Measurements from ENCODE around the gene PIK3CG.

PIK3CG gene

DNA sequence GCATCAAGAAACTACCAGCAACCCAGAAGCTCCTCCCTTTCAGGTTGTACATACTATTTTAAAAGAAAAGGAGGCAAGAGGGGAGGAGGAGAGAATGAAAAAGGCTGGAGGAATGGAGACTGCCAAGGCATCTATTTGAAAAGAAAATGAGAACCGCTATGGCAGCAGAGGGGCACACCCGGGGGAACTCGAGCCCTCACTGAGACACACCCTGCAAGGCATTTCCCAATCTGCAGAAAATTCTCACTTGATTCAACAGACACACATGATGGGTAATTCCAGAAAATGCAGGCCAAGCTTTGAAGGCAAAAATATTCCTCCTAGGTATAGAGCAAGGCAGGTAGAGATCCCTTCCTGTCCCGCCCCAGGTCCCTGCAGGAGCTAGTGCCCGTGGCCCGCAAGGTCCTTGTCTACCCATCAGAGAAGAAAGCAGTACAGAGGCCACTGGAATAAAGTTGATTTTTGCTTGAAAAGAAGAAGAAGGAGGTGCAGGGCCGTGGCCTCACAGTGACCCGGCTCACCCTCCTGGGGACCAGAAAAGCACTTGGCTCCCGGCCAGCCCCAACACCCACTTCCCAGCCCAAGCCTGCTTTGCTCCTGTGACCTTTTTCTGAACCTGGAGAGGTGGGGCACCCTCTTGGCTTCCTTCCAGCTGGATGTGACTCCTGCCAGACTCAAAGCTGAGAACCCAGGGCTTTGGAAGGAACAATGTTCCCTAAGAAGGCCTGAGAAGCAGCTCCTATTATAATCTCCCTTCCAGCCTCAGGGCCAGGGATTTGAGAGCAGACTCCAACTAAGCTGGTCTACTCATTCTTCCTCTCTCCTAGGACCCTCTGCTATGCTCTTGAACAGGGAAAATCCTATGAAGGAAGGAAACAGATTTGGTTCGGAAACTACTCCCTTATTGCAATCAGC lies 6.2 kb upstream of the PIK3CG start:
- no peak for DNase-seq

GRCh38 chr7:106862317-106863089 lies 2.6 kb upstream of the PIK3CG start:
- no peak for DNase-seq

DNA sequence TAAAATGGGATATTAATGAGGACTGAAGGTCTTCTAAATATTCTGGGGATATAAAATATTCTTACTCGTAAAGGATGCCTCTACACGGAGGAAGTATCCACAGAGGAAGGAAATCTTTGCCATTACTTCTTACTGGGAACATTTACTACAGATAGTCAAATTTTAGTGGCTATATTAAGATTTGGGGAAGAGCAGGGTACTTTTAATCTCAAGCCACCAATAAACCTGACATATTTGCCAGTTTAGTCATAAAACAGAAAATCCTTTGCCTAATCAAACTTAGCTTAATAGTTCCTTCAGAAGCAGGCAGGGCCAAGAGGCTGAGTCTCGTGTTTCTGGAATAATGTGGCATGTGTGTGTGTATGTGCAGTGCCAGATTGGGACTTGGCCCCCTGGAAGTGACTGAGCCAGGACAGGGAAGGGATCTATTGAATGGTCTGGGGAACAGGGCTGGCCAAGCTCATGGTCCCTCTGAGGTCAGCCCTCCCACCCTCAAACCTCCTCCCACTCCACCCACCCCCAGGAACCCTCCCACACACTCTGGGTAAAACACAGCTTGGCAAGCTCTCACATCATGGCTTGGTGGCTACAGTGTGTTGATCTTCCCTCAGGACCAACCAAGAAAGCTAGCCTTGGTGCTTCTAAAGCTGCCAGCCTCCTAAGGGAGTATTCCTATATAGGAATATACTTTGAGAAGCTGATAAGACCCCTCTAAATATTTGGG lies 1.6 kb upstream of the PIK3CG start:
- DNase-seq: no peak

- DNase-seq: peak in 2 of 5 experiments; percentile 10 to 71
These were observed 592 bp upstream of the PIK3CG start for GRCh38 chr7:106864298-106865081.

DNA sequence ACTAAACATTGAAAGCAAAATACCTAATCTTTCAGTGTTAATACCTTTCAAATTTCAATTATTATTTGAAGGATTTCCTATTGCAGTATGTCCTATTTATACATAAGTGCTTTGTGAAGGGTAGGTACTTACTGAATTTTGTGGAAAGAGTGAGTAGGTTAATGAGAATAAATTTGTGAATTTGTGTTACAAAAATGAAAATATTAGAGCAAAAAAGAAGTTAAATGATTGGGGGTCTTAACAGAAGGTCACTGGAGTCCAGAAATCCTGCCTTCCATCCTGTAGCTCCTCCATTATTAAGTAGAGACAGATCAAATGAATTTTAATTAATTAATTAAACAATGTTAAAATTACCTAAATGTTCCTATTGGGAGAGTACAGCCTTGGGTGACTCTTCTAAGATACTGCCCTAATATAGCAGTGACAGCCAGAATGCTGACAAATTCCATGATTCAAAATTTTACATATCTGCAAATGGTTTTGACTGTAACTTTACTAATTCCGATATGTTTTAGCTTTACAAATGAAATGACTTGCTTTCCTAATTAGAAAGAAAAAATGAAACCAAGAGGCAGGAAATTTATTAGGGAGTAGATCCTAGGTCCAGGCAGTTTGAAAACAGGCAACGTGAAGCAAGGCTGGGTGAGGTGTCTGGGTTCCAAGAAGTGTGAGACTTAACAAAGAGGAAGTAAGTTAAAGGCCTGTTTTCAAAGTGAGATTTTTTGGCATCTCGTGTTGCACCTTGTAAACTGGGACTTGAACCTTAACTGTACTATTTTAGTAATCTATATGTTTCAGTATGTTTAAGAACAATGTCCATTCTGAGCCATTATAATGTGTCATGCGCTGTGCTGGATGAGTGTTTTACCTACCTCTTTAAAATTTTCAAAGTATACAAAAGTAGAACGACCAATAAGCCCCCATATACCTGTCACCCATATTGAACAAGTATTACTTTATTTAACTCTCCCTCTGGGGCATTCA lies 1.5 kb downstream of the PIK3CG start:
- DNase-seq: peak in 2 of 5 experiments; percentile 17 to 46

DNA sequence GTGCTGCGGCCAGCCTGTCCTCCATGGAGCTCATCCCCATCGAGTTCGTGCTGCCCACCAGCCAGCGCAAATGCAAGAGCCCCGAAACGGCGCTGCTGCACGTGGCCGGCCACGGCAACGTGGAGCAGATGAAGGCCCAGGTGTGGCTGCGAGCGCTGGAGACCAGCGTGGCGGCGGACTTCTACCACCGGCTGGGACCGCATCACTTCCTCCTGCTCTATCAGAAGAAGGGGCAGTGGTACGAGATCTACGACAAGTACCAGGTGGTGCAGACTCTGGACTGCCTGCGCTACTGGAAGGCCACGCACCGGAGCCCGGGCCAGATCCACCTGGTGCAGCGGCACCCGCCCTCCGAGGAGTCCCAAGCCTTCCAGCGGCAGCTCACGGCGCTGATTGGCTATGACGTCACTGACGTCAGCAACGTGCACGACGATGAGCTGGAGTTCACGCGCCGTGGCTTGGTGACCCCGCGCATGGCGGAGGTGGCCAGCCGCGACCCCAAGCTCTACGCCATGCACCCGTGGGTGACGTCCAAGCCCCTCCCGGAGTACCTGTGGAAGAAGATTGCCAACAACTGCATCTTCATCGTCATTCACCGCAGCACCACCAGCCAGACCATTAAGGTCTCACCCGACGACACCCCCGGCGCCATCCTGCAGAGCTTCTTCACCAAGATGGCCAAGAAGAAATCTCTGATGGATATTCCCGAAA lies 2.7 kb downstream of the PIK3CG start:
- DNase-seq: no peak

DNA sequence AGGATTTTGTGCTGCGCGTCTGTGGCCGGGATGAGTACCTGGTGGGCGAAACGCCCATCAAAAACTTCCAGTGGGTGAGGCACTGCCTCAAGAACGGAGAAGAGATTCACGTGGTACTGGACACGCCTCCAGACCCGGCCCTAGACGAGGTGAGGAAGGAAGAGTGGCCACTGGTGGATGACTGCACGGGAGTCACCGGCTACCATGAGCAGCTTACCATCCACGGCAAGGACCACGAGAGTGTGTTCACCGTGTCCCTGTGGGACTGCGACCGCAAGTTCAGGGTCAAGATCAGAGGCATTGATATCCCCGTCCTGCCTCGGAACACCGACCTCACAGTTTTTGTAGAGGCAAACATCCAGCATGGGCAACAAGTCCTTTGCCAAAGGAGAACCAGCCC lies 3.3 kb downstream of the PIK3CG start:
- no peak for DNase-seq

DNA sequence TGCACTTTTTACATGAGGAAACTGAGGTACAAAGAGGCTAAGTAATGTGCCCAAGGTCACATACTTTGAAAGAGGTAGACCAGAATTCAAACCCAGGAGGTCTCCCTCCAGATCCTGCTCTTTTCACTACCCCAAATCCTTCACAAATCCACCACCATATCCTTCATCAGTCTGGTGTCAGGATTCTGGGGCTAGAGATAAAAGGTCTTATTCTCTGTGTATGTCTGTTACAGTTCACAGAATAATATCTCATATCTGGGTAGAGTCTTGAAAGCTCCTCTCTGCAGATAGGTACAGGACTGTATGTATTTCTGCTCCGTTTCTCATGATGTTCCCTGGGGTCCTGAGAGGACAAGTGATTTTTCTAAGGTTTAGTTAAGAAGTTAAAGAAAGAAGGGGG lies 4.9 kb downstream of the PIK3CG start:
- no peak for DNase-seq

DNA sequence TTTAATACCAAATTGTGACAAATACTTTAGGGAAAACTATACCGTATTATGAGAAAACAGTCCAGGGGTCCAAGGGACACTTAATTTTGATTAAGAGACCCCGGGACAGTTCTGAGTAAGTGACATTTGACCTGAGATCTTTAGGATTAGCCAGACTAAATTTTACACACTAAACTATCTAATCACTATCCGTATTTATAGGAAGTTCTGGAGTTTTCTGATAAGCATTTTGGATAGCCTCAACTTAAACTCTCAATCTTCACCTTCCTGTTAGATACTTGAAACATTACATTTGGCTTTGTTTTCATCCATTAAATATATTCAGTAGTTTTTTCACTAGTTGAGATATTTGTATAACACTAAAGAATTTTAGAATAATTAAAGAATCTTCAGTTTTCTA lies 5.4 kb downstream of the PIK3CG start:
- DNase-seq: no peak

- peak in 1 of 5 experiments; percentile 84 for DNase-seq
These were observed 5.9 kb downstream of the PIK3CG start for GRCh38 chr7:106870983-106871410.

DNA sequence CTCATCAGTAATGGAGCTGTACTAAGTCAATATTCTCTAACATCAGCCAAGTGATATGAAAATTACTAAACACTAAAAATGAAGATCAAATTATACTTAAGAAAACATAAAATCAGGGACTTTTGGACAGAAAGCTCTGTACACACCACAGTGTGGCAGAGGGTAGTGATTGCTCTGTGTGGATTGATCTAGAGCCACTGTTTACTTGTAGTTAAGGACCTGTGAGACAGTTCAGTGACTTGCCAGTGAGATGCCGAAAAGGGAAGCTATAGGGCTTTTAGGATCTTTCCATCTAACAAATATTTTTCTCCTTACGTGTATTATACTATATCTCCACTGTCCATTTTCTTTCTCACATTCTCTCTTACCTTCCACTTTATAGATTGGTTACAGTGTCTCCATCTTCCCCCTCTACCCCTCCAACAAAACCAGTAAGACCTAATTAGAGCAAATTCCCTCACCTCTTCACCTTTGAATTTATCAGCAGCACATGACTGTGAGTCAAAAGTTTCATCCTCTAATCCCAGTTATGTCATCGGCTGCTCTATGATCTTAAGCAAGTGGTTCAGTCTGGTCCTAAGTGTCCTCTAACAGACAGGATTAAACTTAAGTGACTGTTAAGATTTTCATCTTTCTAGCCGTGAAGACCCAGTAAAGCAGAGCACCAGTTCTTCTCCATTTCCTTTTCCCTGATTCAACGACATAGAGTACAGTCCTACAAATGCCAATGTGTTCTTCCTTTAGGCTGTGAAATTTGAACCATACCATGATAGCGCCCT lies 6.9 kb downstream of the PIK3CG start:
- no peak for DNase-seq

GRCh38 chr7:106872763-106873162 lies 7.7 kb downstream of the PIK3CG start:
- no peak for DNase-seq

- no peak for DNase-seq
These were observed 9.0 kb downstream of the PIK3CG start for GRCh38 chr7:106874076-106874475.

DNA sequence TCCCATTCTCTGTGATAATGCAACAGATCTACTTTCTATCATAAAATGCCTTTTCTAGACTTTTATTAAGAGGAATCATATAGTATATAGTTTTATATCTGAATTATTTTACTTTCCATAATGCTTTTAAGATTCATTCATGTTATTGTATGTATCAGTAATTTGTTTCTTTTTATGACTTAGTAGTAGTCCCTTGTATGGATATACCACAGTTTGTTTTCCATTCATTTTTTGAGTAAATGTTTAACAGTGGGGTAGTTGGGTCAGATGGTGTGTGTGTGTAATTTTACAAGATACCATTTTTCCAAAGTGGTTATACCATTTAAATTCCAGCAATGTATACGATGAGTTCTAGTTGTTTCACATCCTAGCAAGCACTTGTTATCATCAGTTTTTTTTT lies 10.4 kb downstream of the PIK3CG start:
- DNase-seq: no peak

- DNase-seq: no peak
These were observed 13.8 kb downstream of the PIK3CG start for GRCh38 chr7:106878748-106879439.

DNA sequence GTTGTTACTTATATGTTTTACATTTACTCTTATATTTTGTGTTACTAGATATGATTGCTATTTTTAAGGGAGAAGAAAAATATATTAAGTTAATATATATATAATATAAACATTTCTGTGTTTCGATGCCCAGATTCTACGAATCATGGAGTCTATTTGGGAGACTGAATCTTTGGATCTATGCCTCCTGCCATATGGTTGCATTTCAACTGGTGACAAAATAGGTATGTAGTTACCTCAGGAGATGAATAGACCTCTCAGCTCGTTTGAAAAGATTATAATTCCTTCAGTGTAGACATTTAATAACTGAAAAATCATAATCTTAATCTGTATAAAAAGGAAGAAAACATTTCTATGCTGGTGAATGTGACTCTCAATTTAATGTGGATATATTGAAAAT lies 16.9 kb downstream of the PIK3CG start:
- DNase-seq: no peak

DNA sequence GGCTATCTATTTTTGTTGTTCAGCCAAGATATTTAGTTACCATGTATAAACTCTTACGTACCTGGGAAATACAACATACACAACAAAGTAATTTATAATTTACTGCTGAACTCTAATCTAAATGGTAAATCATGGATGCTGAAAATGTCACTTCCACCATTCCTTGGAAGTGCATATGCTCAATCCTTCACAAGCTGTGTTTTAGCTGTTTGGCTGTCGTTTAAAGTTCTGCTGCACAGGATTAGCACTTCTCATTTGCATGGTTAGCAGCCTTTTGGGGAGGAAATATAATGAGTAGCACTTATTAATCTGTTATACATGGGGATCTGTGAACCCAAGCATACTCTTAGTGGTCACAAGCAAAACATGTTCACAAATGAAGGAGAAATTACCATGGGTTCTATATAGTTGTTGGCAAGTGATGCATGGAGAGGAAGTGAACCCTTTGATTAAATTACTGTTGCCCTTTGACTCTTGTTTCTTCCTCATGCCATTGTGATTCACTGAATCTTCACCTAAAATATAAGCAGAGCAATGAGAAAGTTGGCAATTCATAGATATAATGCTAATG lies 18.5 kb downstream of the PIK3CG start:
- no peak for DNase-seq

DNA sequence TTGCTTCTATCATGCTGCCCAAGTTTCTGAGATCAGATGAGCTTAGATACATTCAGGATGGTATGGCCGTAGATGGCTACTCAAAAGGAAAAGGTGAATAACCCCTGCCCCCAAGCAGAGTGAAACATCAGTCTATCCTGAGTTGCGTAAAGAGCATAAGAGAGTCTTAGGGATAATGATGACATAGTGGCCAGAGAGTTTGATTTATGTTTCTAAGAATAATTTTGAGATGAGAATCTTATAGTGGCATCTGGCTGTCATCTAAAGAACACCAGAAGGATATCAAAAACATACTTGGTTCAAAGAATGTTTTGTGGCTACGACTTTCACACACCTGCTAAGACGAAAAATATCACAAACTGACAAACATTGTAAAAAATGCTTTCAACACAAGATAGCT lies 20.6 kb downstream of the PIK3CG start:
- DNase-seq: no peak

GRCh38 chr7:106887421-106887820 lies 22.3 kb downstream of the PIK3CG start:
- peak in 1 of 5 experiments; percentile 34 for DNase-seq

Data from T-helper 2 cell (primary cell).